ENCODE results near the gene DYNAP. TPM values are rescaled to one million over a fixed set of nuclear protein-coding genes. Genes with fewer than 3 reads are reported as not detected.

Gene DYNAP
- total and polyA plus RNA-seq, 2 of the 13 experiments (the other 11 are each of a cell fraction or from before 2014, with no cell fraction given) = not detected

DNA sequence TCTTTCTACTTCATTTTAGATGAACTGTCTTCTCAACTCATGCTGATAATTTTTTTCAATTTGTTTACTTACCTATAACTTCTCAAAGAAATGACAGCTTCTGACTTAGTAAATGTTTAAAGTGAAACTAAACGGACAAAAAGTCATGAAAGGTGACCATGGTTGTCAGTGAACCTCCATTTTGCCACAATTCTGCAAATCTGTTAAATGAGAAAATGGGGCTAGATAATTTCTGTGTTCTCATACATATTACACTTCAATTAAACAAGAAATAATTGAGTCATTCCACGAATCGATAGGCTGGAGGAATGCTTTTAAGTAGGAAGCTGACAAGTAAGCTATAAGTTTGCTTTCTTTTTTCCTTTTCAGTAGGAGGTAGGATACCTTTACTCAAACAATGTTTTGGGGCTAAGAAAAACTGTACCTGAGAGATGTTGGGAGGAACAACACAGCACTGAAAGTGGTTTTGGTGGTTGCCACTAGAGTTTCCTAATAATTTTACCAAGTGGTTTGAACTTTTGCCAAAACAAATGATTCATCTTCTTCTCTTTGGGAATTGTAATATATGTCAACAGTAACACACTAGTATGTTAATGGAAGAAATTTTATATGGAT is 17.1 kb downstream of the DYNAP start:
- Histone ChIP-seq H4K20me1 (ENCODE audit: insufficient read depth, low read length) (no peaks in the 10 kb centered on the region), H3K36me3 (replicated peaks in 1 of 2; ENCODE audit: control insufficient read depth in 1 of 2, insufficient read depth in 2 of 2, low read length in 2 of 2) (no peaks in the 10 kb centered on the region), H3K27me3 (ENCODE audit: control insufficient read depth in 1 of 2, insufficient read depth in 2 of 2, low read length in 2 of 2) (no peaks in the 10 kb centered on the region), H3K79me2 (ENCODE audit: insufficient read depth, low read length) (no peaks in the 10 kb centered on the region), H3K4me1 (ENCODE audit: insufficient read depth, low read length) (peaks cover 11% of the 10 kb centered on the region), H3K9me3 (ENCODE audit: low read length) (no peaks in the 10 kb centered on the region), H3K4me2 (ENCODE audit: low read depth, low read length) (peak overlapping the region; percentile 79), H3K4me3 (replicated peaks in 1 of 3; ENCODE audit: insufficient read depth in 1 of 3, low read depth in 2 of 3, low read length in 3 of 3) (peak overlapping the region; percentile 53 to 62 (median 56); a peak in 5 of 6 replicates), H2AFZ (ENCODE audit: low read length) (peak overlapping the region; percentile 87), H3K9ac (ENCODE audit: insufficient read depth, low read depth, low read length) (peak overlapping the region; percentile 22; the same call in 1 of the 2 replicates), H3K27ac (ENCODE audit: extremely low read length, insufficient read depth, low read length) (no peak overlapping the region)
- ChIA-PET CTCF (ENCODE audit: low intra/inter-chr PET ratio, low total read pairs) (no interaction called here), POLR2A (no interaction called here)
- intact Hi-C loops (cut with micrococcal nuclease; ENCODE audit: unreplicated experiment) = loop anchor here (5.0 kb wide), 1 partner anchor 1794 kb away; no protein-coding TSS in a partner anchor
- no TSS peak for BruUV-seq (replicated peaks)
- DNase-seq (ENCODE audit: low spot score) (no peak), FAIRE-seq (no peak), ATAC-seq (no peak)
- 0% methylated on average over 3 of the region's 3 CpGs for WGBS (ENCODE audit: low lambda C conversion rate)
- in situ Hi-C loops (cut with HindIII; ENCODE audit: extremely low pct_ligation_motif_present, low pct_unique_long_range_greater_than_20kb) = no loop called here
- TF ChIP-seq NBN (conservative IDR thresholded peaks at IDR 0.05) = no peak
- TF ChIP-seq CREM (IDR thresholded peaks at IDR 0.05) = no peak
- no peak for TF ChIP-seq CREM (CRISPR knock-in tag; IDR thresholded peaks at IDR 0.05)
- TF ChIP-seq ZNF580 (CRISPR knock-in tag; IDR thresholded peaks at IDR 0.05; ENCODE audit: borderline replicate concordance, low read depth) = no peak
- TF ChIP-seq HOXA5 (CRISPR knock-in tag; IDR thresholded peaks at IDR 0.05) = no peak
- TF ChIP-seq, protein P1, sequence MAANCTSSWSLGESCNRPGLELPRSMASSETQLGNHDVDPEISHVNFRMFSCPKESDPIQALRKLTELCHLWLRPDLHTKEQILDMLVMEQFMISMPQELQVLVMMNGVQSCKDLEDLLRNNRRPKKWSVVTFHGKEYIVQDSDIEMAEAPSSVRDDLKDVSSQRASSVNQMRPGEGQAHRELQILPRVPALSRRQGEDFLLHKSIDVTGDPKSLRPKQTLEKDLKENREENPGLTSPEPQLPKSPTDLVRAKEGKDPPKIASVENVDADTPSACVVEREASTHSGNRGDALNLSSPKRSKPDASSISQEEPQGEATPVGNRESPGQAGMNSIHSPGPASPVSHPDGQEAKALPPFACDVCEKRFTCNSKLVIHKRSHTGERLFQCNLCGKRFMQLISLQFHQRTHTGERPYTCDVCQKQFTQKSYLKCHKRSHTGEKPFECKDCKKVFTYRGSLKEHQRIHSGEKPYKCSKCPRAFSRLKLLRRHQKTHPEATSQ (CRISPR knock-in tag; IDR thresholded peaks at IDR 0.05; ENCODE audit: borderline replicate concordance) = no peak
- no peak for TF ChIP-seq DZIP1 (CRISPR knock-in tag; IDR thresholded peaks at IDR 0.05)
- no peak for TF ChIP-seq MATR3 (CRISPR knock-in tag; IDR thresholded peaks at IDR 0.05)
- TF ChIP-seq, protein P2, sequence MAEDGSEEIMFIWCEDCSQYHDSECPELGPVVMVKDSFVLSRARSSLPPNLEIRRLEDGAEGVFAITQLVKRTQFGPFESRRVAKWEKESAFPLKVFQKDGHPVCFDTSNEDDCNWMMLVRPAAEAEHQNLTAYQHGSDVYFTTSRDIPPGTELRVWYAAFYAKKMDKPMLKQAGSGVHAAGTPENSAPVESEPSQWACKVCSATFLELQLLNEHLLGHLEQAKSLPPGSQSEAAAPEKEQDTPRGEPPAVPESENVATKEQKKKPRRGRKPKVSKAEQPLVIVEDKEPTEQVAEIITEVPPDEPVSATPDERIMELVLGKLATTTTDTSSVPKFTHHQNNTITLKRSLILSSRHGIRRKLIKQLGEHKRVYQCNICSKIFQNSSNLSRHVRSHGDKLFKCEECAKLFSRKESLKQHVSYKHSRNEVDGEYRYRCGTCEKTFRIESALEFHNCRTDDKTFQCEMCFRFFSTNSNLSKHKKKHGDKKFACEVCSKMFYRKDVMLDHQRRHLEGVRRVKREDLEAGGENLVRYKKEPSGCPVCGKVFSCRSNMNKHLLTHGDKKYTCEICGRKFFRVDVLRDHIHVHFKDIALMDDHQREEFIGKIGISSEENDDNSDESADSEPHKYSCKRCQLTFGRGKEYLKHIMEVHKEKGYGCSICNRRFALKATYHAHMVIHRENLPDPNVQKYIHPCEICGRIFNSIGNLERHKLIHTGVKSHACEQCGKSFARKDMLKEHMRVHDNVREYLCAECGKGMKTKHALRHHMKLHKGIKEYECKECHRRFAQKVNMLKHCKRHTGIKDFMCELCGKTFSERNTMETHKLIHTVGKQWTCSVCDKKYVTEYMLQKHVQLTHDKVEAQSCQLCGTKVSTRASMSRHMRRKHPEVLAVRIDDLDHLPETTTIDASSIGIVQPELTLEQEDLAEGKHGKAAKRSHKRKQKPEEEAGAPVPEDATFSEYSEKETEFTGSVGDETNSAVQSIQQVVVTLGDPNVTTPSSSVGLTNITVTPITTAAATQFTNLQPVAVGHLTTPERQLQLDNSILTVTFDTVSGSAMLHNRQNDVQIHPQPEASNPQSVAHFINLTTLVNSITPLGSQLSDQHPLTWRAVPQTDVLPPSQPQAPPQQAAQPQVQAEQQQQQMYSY (CRISPR knock-in tag; IDR thresholded peaks at IDR 0.05) = no peak
- no peak for TF ChIP-seq SIX1 (CRISPR knock-in tag; IDR thresholded peaks at IDR 0.05; ENCODE audit: borderline replicate concordance)
- TF ChIP-seq HNF4G (IDR thresholded peaks at IDR 0.05; ENCODE audit: borderline replicate concordance, low read depth, low read length) = no peak
- no peak for TF ChIP-seq HNF4G (CRISPR knock-in tag; IDR thresholded peaks at IDR 0.05; ENCODE audit: borderline replicate concordance, low read depth)
- no peak for TF ChIP-seq SALL2 (CRISPR knock-in tag; IDR thresholded peaks at IDR 0.05)
- TF ChIP-seq, protein P3, sequence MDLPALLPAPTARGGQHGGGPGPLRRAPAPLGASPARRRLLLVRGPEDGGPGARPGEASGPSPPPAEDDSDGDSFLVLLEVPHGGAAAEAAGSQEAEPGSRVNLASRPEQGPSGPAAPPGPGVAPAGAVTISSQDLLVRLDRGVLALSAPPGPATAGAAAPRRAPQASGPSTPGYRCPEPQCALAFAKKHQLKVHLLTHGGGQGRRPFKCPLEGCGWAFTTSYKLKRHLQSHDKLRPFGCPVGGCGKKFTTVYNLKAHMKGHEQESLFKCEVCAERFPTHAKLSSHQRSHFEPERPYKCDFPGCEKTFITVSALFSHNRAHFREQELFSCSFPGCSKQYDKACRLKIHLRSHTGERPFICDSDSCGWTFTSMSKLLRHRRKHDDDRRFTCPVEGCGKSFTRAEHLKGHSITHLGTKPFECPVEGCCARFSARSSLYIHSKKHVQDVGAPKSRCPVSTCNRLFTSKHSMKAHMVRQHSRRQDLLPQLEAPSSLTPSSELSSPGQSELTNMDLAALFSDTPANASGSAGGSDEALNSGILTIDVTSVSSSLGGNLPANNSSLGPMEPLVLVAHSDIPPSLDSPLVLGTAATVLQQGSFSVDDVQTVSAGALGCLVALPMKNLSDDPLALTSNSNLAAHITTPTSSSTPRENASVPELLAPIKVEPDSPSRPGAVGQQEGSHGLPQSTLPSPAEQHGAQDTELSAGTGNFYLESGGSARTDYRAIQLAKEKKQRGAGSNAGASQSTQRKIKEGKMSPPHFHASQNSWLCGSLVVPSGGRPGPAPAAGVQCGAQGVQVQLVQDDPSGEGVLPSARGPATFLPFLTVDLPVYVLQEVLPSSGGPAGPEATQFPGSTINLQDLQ (CRISPR knock-in tag; IDR thresholded peaks at IDR 0.05) = no peak
